Lower leg skin (tissue), 4 donors: ENCODE results near the gene NMUR1. TPM values are rescaled to one million over a fixed set of nuclear protein-coding genes. Genes with fewer than 3 reads are reported as not detected.

Source experiments
- DNase-seq, 2 donors: peaks; one replicate each; pipeline ENCODE4 v3.0.0-alpha.2; 2019; ENCODE audit warnings: low spot score in 2 of 2
- H3K4me3 ChIP-seq: fragments of 200-600 bp; sonication (generic); 2 replicates; pipeline ENCODE4 v1.5.1; 2017; ENCODE audit warnings: mild to moderate bottlenecking, low read depth; ENCODE audit not compliant: poor library complexity, severe bottlenecking
- POLR2A ChIP-seq, 2 donors: fragments of 450-650 bp; IDR thresholded peaks; one replicate each; pipeline ENCODE4 v1.6.1; 2016 to 2017; ENCODE audit warnings: antibody characterized with exemption in 2 of 2, mild to moderate bottlenecking in 1 of 2, moderate library complexity in 1 of 2
- WGBS, 2 donors: methylation state at CpG; one replicate each; pipeline ENCODE4 v1.1.5; 2018; 5-methylcytosine and 5-hydroxymethylcytosine counted together
- intact Hi-C: fragments of 100-400 bp; cut with DNase I; formaldehyde crosslinking; loops from one replicate; pipeline ENCODE4 v1.15.0; 2023; ENCODE audit warnings: low total_unique reads
- total RNA-seq, 4 donors: library from RNA; depleted of rRNA; stranded (reverse); fragments of >200 nt; gene quantifications; one replicate each; pipeline ENCODE4 v1.1.0, GENCODE V29; 2016
- TF ChIP-seq, protein P1 (sequence below), 3 donors: fragments of 450-650 bp; IDR thresholded peaks; one replicate each; pipeline ENCODE4 v1.5.1; 2016; ENCODE audit warnings: antibody characterized with exemption in 3 of 3, mild to moderate bottlenecking in 3 of 3, moderate library complexity in 2 of 3

Gene NMUR1
- total RNA-seq, 4 donors from 2014 or later: 0.19 to 0.29 TPM; not detected in 2

DNA sequence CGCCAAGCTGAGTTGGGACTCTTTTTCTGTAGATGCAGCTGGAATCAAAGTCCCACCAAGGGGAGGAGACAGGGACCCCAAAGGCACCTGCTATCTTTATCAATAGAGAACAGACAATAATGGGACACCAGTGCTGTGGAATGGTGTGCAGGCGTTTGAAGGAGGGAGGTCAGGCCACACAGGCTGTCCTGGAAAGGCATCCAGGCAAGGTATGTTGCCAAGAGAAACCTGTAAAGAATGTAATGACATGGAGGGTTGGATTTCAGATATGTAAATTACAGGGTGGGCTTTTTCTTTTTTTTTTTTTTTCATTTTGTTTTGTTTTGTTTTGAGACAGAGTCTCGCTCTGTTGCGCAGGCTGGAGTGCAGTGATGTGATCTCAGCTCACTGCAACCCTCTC lies 9.7 kb upstream of the NMUR1 start:
- intact Hi-C loops: no loop called here
- no peak overlapping the region for H3K4me3 ChIP-seq
- no peak for TF ChIP-seq POLR2A (IDR thresholded peaks at IDR 0.05)
- TF ChIP-seq, protein P1, sequence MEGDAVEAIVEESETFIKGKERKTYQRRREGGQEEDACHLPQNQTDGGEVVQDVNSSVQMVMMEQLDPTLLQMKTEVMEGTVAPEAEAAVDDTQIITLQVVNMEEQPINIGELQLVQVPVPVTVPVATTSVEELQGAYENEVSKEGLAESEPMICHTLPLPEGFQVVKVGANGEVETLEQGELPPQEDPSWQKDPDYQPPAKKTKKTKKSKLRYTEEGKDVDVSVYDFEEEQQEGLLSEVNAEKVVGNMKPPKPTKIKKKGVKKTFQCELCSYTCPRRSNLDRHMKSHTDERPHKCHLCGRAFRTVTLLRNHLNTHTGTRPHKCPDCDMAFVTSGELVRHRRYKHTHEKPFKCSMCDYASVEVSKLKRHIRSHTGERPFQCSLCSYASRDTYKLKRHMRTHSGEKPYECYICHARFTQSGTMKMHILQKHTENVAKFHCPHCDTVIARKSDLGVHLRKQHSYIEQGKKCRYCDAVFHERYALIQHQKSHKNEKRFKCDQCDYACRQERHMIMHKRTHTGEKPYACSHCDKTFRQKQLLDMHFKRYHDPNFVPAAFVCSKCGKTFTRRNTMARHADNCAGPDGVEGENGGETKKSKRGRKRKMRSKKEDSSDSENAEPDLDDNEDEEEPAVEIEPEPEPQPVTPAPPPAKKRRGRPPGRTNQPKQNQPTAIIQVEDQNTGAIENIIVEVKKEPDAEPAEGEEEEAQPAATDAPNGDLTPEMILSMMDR (IDR thresholded peaks at IDR 0.05): no peak
- 83 to 88% methylated on average over 4 of the region's 4 CpGs for WGBS, 2 donors
- DNase-seq: no peak

DNA sequence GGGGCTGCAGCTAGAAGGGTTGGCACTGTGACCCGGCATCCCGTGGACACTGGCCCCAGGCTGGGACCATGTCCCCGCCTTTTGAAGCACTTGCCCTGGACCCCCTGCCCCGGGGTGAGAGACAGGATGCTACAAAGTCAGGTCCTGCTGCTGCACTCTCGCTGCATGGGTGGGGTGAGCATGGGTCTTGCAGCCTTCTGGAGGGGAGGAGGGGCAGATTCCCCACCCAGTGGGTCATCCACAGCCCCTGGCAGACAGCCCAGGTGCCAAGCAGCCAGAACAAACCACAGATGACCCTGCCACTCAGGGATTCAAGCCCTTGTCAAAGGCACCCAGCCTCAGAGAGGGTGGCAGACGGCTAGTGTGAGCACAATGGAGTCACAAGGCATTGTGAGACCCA lies 5.7 kb upstream of the NMUR1 start:
- intact Hi-C loops: no loop called here
- TF ChIP-seq, protein P1 (IDR thresholded peaks at IDR 0.05): no peak
- no peak for TF ChIP-seq POLR2A (IDR thresholded peaks at IDR 0.05)
- WGBS, 2 donors: 74% methylated on average over 5 to 6 of the region's 6 CpGs
- no peak for DNase-seq
- no peak overlapping the region for H3K4me3 ChIP-seq

DNA sequence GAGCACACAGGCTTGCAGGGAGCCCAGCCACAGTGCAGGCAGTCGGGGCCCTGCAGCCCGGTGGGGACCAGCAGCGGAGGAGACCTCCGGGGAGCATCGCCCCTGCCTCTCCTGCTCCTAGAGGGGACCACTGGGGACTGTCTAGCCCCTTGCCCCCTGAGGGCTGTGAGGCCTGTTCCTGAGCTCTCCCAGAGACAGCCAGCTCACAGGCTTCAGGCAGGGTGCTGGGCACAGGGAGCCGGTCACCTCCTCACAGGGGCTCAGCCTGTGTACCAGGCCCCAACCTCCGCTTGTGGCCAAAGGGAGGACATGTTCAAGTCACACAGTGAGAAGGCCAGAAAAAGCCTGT lies 3.5 kb upstream of the NMUR1 start:
- no peak for DNase-seq
- TF ChIP-seq, protein P1 (IDR thresholded peaks at IDR 0.05): no peak
- TF ChIP-seq POLR2A (IDR thresholded peaks at IDR 0.05): no peak
- intact Hi-C loops: no loop called here
- no peak overlapping the region for H3K4me3 ChIP-seq
- WGBS, 2 donors: 90 to 93% methylated on average over 2 to 7 of the region's 7 CpGs

DNA sequence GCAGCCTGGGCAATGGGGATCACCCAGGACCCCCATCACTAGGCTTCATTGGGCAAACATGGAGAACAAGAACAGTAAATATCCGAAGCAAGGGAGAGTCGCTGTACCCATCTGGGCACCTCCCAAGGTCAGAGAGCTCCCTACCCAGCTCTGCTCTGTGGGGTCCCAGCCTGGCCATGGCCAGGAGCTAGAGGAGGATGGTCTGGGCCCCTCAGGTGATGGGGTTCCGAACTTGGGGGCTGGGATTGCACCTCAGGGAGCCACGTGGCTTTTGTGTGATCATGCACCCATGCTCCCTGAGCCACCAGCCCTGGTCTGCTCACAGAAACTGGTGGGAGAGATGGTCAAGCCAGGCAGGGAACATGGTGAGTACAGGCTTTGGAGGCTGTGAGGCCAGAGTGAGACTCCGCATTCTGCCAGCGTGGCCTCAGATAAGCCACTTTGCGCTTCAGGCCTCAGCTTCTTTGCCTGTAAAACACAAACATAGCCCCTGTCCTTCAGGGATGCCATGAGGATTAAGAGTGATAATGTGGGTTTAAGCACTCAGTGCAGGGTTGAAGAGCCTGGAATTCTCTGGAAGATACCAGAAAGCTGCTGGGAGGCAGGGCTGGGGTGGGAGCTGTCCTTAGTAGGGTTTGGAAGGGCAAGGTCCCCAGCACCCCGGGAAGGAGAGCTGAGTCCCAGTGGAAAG lies 3.0 kb upstream of the NMUR1 start:
- no peak for TF ChIP-seq POLR2A (IDR thresholded peaks at IDR 0.05)
- TF ChIP-seq, protein P1 (IDR thresholded peaks at IDR 0.05): no peak
- WGBS, 2 donors: 86 to 88% methylated on average over 8 of the region's 8 CpGs
- no peak overlapping the region for H3K4me3 ChIP-seq
- intact Hi-C loops: no loop called here
- DNase-seq: no peak

DNA sequence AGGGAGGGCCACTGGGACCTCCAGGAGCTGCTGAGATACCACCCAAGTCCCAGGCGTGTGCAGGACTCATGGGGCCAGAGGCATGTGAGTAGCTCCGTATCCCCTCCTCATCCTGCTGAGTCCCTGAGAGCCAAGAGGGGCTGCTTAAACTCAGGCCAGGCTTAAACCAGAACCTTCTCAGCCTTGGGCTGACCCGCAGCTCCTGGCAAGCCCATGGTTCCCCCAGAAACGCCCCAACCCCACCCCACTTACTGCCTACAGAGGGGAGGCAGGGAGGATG lies 2.5 kb upstream of the NMUR1 start:
- TF ChIP-seq, protein P1 (IDR thresholded peaks at IDR 0.05): no peak
- TF ChIP-seq POLR2A (IDR thresholded peaks at IDR 0.05): no peak
- no peak for DNase-seq
- intact Hi-C loops: no loop called here
- 75 to 80% methylated on average over 1 to 4 of the region's 4 CpGs for WGBS, 2 donors
- no peak overlapping the region for H3K4me3 ChIP-seq
